Stomach smooth muscle (tissue), 2 donors: ENCODE data around the gene PLAC1.

Experiments
- H3K27ac ChIP-seq: one replicate; pipeline ENCODE4 v1.7.0; 2013; ENCODE audit warnings: mild to moderate bottlenecking, low read length, inconsistent platforms
- H3K27me3 ChIP-seq, 2 donors: one replicate each; pipeline ENCODE4 v1.7.0; 2013; ENCODE audit warnings: low read length in 2 of 2; ENCODE audit not compliant: insufficient read depth in 2 of 2, control insufficient read depth in 1 of 2
- H3K36me3 ChIP-seq, 2 donors: one replicate each; pipeline ENCODE4 v1.7.0; 2013; ENCODE audit warnings: low read length in 2 of 2; ENCODE audit not compliant: control insufficient read depth in 2 of 2, insufficient read depth in 2 of 2
- H3K4me1 ChIP-seq: one replicate; pipeline ENCODE4 v1.7.0; 2013; ENCODE audit warnings: low read length; ENCODE audit not compliant: control insufficient read depth, insufficient read depth
- H3K4me3 ChIP-seq, 2 donors: one replicate each; pipeline ENCODE4 v1.7.0; 2013; ENCODE audit warnings: low read length in 2 of 2
- H3K9ac ChIP-seq, 2 donors: one replicate each; pipeline ENCODE4 v1.7.0; 2013; ENCODE audit warnings: low read length in 2 of 2, mild to moderate bottlenecking in 1 of 2
- H3K9me3 ChIP-seq, 2 donors: one replicate each; pipeline ENCODE4 v1.7.0; 2013; ENCODE audit warnings: low read length in 2 of 2; ENCODE audit not compliant: control insufficient read depth in 2 of 2
- donor health status: healthy.
- donor health status: Pancreatic carcinoma.

Gene PLAC1

DNA sequence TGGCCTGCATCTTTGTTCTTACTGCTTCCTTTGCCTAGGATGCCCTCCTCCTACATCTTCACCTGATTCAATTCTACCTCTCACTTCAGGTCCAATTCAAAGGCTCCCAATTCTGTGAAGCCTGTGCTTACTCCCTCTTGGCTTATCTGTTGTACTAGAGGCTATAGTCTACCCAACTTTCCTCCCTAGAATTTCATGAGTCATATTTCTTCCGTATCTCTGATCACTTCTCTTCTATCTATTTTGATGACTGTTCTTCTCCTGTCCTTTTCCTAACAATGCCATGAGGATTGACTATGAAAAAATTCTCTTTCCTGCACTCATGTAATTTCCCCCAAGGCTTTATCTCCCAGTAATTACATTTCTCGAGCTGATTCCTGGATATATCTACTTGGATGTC lies 96.3 kb downstream of the PLAC1 start:
- Histone ChIP-seq H3K9ac (no peak overlapping the region), H3K36me3 (no peaks in the 10 kb centered on the region), H3K27ac (no peak overlapping the region), H3K9me3 (no peaks in the 10 kb centered on the region), H3K27me3 (peaks cover 0 to 15% of the 10 kb centered on the region in 2 donors), H3K4me1 (no peaks in the 10 kb centered on the region), H3K4me3 (no peak overlapping the region)

- Histone ChIP-seq H3K27ac (no peak overlapping the region), H3K4me3 (no peak overlapping the region), H3K4me1 (no peaks in the 10 kb centered on the region), H3K9me3 (no peaks in the 10 kb centered on the region), H3K36me3 (no peaks in the 10 kb centered on the region), H3K9ac (no peak overlapping the region), H3K27me3 (peaks cover 0 to 11% of the 10 kb centered on the region in 2 donors)
These were observed 100.1 kb downstream of the PLAC1 start for GRCh38 chrX:134558133-134558532.

DNA sequence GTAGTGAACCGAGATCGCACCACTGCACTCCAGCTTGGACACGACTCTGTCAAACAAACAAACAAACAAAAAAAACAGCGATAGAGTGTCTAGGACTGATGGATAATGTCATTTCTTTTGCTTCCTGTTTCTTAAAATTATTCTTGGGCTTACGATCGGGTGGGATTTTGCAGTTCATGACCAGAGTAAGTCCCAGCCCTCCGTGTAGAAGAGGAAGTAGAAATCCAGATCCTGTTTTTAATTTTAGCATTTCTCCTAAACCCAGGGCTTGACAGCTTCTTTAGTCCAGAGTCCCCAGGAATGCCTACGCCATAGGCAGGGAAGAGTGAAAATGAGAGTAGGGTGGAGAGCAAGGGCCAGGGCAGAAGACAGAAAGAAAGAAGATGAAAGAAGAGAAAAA lies 104.0 kb downstream of the PLAC1 start:
- Histone ChIP-seq H3K9me3 (no peaks in the 10 kb centered on the region), H3K4me1 (no peaks in the 10 kb centered on the region), H3K27me3 (peaks cover 15 to 30% of the 10 kb centered on the region in 2 donors), H3K36me3 (no peaks in the 10 kb centered on the region), H3K27ac (no peak overlapping the region), H3K9ac (no peak overlapping the region), H3K4me3 (no peak overlapping the region)

GRCh38 chrX:134552351-134552750 lies 105.9 kb downstream of the PLAC1 start:
- peaks cover 29 to 36% of the 10 kb centered on the region in 2 donors for H3K27me3 ChIP-seq
- H3K9ac ChIP-seq: no peak overlapping the region
- H3K4me1 ChIP-seq: peaks cover 2% of the 10 kb centered on the region
- no peak overlapping the region for H3K27ac ChIP-seq
- H3K4me3 ChIP-seq: no peak overlapping the region
- H3K9me3 ChIP-seq: no peaks in the 10 kb centered on the region
- H3K36me3 ChIP-seq: no peaks in the 10 kb centered on the region

DNA sequence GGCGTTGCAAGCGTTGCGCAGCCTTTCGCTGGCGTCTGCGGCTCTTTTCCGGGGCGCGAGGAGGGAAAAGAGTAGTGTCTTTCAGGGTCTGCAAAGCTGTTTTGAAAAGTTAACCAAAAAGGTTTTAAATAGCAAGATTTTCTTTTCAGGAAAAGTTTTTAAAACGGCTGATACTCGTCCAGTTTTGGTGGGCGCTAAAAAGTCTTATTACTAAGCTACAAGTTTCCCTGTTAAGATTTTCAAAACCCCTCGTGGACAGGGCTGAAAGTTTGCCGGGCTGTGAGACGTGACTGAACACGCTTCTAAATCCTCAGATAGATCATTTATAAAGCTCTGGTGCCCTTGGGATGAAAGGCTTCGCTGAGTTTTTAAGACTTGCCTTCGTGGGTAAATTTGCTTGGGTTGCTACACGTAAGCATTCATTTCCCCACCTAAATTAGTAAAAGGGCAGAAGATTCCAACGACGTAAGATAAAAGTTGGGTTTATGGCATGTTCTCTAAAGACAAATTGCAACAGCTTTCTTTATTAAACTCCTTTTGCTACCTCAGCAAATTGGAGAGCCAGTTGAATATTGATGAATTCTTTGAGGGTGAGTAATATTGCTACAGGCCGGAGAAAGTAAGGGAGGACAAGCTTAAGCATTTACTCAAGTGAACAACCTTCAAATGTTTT lies 106.8 kb downstream of the PLAC1 start:
- H3K4me1 ChIP-seq: peaks cover 2% of the 10 kb centered on the region
- no peaks in the 10 kb centered on the region for H3K9me3 ChIP-seq
- H3K36me3 ChIP-seq: no peaks in the 10 kb centered on the region
- no peak overlapping the region for H3K27ac ChIP-seq
- H3K9ac ChIP-seq: no peak overlapping the region
- peaks cover 36 to 41% of the 10 kb centered on the region in 2 donors for H3K27me3 ChIP-seq
- peak overlapping the region in 1 of 2 donors; percentile 66 for H3K4me3 ChIP-seq

DNA sequence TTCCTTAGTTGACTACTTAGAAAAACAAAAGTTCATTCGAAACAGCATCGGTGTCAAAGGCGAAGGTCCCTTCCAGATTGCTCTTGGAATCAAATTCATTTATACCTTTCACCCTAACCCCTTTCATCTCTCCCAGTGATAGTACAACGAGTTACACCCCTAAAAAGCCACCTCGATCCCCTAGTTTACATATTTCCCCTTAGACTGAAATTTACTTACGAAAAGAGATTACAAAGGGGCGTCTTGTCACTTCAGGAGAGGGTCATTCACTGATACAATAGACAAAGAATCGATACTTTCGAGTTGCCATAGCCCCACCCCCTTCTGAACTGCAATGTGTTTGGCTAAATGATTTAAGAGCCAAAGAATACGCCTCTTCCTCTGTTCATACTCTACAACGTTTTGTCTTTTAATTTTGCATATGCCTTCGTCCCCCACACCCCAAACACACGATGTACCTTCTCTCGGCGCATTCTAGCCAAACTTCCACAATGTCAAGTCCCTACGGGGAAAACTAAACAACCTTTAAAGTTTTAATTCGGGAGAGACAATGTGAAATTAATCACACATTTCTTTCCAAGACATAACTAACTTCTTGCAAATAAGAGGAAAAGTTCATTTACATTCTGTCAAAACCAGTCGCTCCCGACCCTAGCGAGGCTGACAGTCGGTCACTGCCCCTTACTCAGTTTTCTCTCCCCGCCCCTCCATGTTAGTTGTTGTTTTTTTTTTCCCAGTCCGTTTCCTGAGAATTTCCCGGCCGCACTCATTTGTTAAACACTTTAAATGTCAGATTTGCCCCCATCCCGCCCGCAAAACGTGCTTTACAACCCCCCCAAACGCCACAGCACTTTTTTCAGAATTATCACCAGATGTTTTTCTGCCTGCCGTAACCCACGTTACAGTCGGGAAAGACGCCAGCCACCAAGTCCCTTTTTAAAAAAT lies 109.7 kb downstream of the PLAC1 start:
- H3K4me1 ChIP-seq: peaks cover 2% of the 10 kb centered on the region
- peak overlapping the region in 1 of 2 donors; percentile 38 for H3K9ac ChIP-seq
- peak overlapping the region; percentile 1 for H3K27ac ChIP-seq
- peak overlapping the region; percentile 60 to 71 for H3K4me3 ChIP-seq
- H3K27me3 ChIP-seq: peaks cover 54 to 55% of the 10 kb centered on the region in 2 donors
- no peaks in the 10 kb centered on the region for H3K9me3 ChIP-seq
- no peaks in the 10 kb centered on the region for H3K36me3 ChIP-seq

GRCh38 chrX:134547047-134547679 lies 111.1 kb downstream of the PLAC1 start:
- H3K9me3 ChIP-seq: no peaks in the 10 kb centered on the region
- H3K36me3 ChIP-seq: no peaks in the 10 kb centered on the region
- H3K27ac ChIP-seq: no peak overlapping the region
- peaks cover 2% of the 10 kb centered on the region for H3K4me1 ChIP-seq
- no peak overlapping the region for H3K9ac ChIP-seq
- H3K4me3 ChIP-seq: no peak overlapping the region
- H3K27me3 ChIP-seq: peaks cover 52 to 53% of the 10 kb centered on the region in 2 donors

DNA sequence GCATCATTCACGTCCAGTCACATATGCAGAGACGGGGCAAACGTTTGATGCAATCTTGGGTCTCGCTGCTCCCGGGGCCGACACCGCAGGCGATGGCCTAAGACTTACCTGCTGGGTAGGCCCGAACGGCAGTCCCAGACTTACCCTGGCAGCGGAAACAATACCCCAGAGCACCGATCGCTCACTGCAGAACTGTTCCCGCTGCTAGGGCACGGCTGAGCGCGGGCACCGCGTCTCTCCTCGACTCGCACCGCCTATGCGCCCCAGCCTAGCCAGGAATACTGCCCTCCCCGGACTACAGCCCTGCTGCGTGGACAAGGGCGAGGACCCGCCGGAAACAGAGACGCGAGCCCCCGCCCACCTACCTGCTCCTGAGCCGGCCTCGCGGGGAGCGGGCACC lies 112.1 kb downstream of the PLAC1 start:
- H3K9ac ChIP-seq: no peak overlapping the region
- H3K4me1 ChIP-seq: peaks cover 2% of the 10 kb centered on the region
- H3K36me3 ChIP-seq: no peaks in the 10 kb centered on the region
- H3K27me3 ChIP-seq: peaks cover 45 to 46% of the 10 kb centered on the region in 2 donors
- H3K9me3 ChIP-seq: no peaks in the 10 kb centered on the region
- H3K27ac ChIP-seq: no peak overlapping the region
- no peak overlapping the region for H3K4me3 ChIP-seq

- Histone ChIP-seq H3K27me3 (peaks cover 39 to 41% of the 10 kb centered on the region in 2 donors), H3K36me3 (no peaks in the 10 kb centered on the region), H3K27ac (no peak overlapping the region), H3K4me3 (no peak overlapping the region), H3K9ac (no peak overlapping the region), H3K4me1 (peaks cover 2% of the 10 kb centered on the region), H3K9me3 (no peaks in the 10 kb centered on the region)
These were observed 112.8 kb downstream of the PLAC1 start for GRCh38 chrX:134545510-134545909.

- Histone ChIP-seq H3K4me3 (peak overlapping the region in 1 of 2 donors; percentile 49), H3K27me3 (peaks cover 35 to 39% of the 10 kb centered on the region in 2 donors), H3K9ac (no peak overlapping the region), H3K36me3 (no peaks in the 10 kb centered on the region), H3K9me3 (no peaks in the 10 kb centered on the region), H3K4me1 (peaks cover 2% of the 10 kb centered on the region), H3K27ac (no peak overlapping the region)
These were observed 113.6 kb downstream of the PLAC1 start for GRCh38 chrX:134544513-134545151.
